HepG2 (cell line): ENCODE measurements around the gene DIABLO. TPM values are rescaled to one million over a fixed set of nuclear protein-coding genes. Genes with fewer than 3 reads are reported as not detected.
"Not testable (repeated sequence)": the region's sequence is repeated elsewhere in the genome, so short reads cannot be mapped to it uniquely, and the experiment has no call there.

Experiments used
- ATAC-seq: fragments of 200-7000 bp; cut with Tn5 transposase; 3 replicates; pipeline ENCODE4 v1.9.1; 2020; ENCODE audit warnings: mild to moderate bottlenecking, moderate library complexity
- BruUV-seq: library from RNA; stranded (reverse); fragments of 400-500 nt; replicated peaks from 2 replicates; lab custom pipeline; 2021; lab: Mats Ljungman, UMichigan
- CTCF ChIA-PET: fragments of 300-600 bp; formaldehyde crosslinking; extraction: SDS; loops from one replicate; lab custom pipeline; 2021; ENCODE audit warnings: low total read pairs, inconsistent platforms, low intra/inter-chr PET ratio; lab: Yijun Ruan, JAX
- POLR2A ChIA-PET: fragments of 350-600 bp; sonication (Branson Sonifier 250); formaldehyde crosslinking; loops from one replicate; lab custom pipeline; 2020; ENCODE audit warnings: antibody characterized with exemption, inconsistent platforms; lab: Yijun Ruan, JAX
- DNase-seq: peaks from one replicate; pipeline ENCODE4 v3.0.0-alpha.2; 2015; ENCODE audit warnings: low spot score
- FAIRE-seq: peaks from 3 replicates; lab custom pipeline; 2011; peaks lifted over from hg19 to GRCh38; lab: Jason Lieb, UNC
- H2AFZ ChIP-seq: one replicate; pipeline ENCODE4 v1.6.1; 2011; ENCODE audit warnings: low read length, inconsistent platforms
- H3K27ac ChIP-seq: fragments of 300-600 bp; 3 replicates; pipeline ENCODE4 v1.8.0; 2011; ENCODE audit warnings: mixed run types, mild to moderate bottlenecking, mixed read lengths, low read length, inconsistent platforms; ENCODE audit not compliant: insufficient read depth; ENCODE audit errors: extremely low read length
- H3K27me3 ChIP-seq, 2 experiments: fragments of 200-600 bp in 1 of 2; 2 replicates in 1 of 2; 3 replicates in 1 of 2; pipeline versions ENCODE4 v1.6.0 to v1.8.0; 2011; ENCODE audit warnings: low read length in 2 of 2, mild to moderate bottlenecking in 2 of 2, moderate library complexity in 2 of 2, inconsistent platforms in 1 of 2; ENCODE audit not compliant: insufficient read depth in 2 of 2, control insufficient read depth in 1 of 2
- H3K36me3 ChIP-seq, 2 experiments: fragments of 200-600 bp in 1 of 2; replicated peaks in 1 of 2; 2 replicates in 1 of 2; 3 replicates in 1 of 2; pipeline versions ENCODE4 v1.5.1 to v1.8.0; 2011; ENCODE audit warnings: low read length in 2 of 2, inconsistent platforms in 1 of 2; ENCODE audit not compliant: insufficient read depth in 2 of 2, control insufficient read depth in 1 of 2
- H3K4me1 ChIP-seq: 2 replicates; pipeline ENCODE4 v1.5.1; 2012; ENCODE audit warnings: low read length, inconsistent platforms; ENCODE audit not compliant: insufficient read depth
- H3K4me2 ChIP-seq: 2 replicates; pipeline ENCODE4 v1.6.0; 2011; ENCODE audit warnings: low read depth, low read length, inconsistent platforms
- H3K4me3 ChIP-seq, 3 experiments: fragments of 200-600 bp in 1 of 3; sonication (generic), shearing (Covaris generic) in 1 of 3; replicated peaks in 1 of 3; 2 replicates each; pipeline ENCODE4 v1.5.1; 2011 to 2016; ENCODE audit warnings: low read length in 3 of 3, inconsistent platforms in 2 of 3, low read depth in 2 of 3, mild to moderate bottlenecking in 2 of 3, control low read depth in 1 of 3, mixed read lengths in 1 of 3; ENCODE audit not compliant: insufficient read depth in 1 of 3
- H3K79me2 ChIP-seq: one replicate; pipeline ENCODE4 v1.6.1; 2011; ENCODE audit warnings: low read length, inconsistent platforms; ENCODE audit not compliant: insufficient read depth
- H3K9ac ChIP-seq: 2 replicates; pipeline ENCODE4 v1.6.0; 2011; ENCODE audit warnings: mild to moderate bottlenecking, low read depth, low read length, inconsistent platforms; ENCODE audit not compliant: insufficient read depth
- H3K9me3 ChIP-seq: 2 replicates; pipeline ENCODE4 v1.5.1; 2012; ENCODE audit warnings: mild to moderate bottlenecking, low read length
- H4K20me1 ChIP-seq: 2 replicates; pipeline ENCODE4 v1.6.0; 2011; ENCODE audit warnings: inconsistent platforms, mild to moderate bottlenecking, low read length, moderate library complexity; ENCODE audit not compliant: insufficient read depth
- ATF2 ChIP-seq: sonication (generic); formaldehyde crosslinking; IDR thresholded peaks from 2 replicates; pipeline ENCODE4 v1.4.0; 2020; ENCODE audit warnings: missing genetic modification reagents
- FLYWCH1 ChIP-seq: sonication (generic); formaldehyde crosslinking; IDR thresholded peaks from 2 replicates; pipeline ENCODE4 v1.8.1; 2023; ENCODE audit warnings: mild to moderate bottlenecking, missing genetic modification reagents
- HNF1B ChIP-seq: sonication (generic); formaldehyde crosslinking; IDR thresholded peaks from 2 replicates; pipeline ENCODE4 v1.5.1; 2020; ENCODE audit warnings: mild to moderate bottlenecking, moderate library complexity, missing genetic modification reagents
- NFIC ChIP-seq: IDR thresholded peaks from 2 replicates; pipeline ENCODE4 v1.6.1; 2012; ENCODE audit warnings: mild to moderate bottlenecking, low read length, inconsistent platforms
- NFKBIZ ChIP-seq: IDR thresholded peaks from 2 replicates; pipeline ENCODE4 v1.6.1; 2018; ENCODE audit warnings: missing genetic modification reagents, missing compliant biosample characterization
- REST ChIP-seq, 2 experiments: IDR thresholded peaks; 2 replicates each; pipeline ENCODE4 v1.6.1; 2011 to 2012; ENCODE audit warnings: low read length in 2 of 2, borderline replicate concordance in 1 of 2, low read depth in 1 of 2, mild to moderate bottlenecking in 1 of 2, moderate library complexity in 1 of 2
- ZNF18 ChIP-seq: sonication (generic); formaldehyde crosslinking; IDR thresholded peaks from 2 replicates; pipeline ENCODE4 v1.8.0; 2022; ENCODE audit warnings: mild to moderate bottlenecking, missing genetic modification reagents; ENCODE audit not compliant: insufficient replicate concordance
- ZNF451 ChIP-seq: sonication (generic); formaldehyde crosslinking; IDR thresholded peaks from 2 replicates; pipeline ENCODE4 v1.5.0; 2020; ENCODE audit warnings: mild to moderate bottlenecking, missing genetic modification reagents
- WGBS: methylation state at CpG from one replicate; pipeline ENCODE4 v1.1.6; 2017; ENCODE audit warnings: low lambda C conversion rate; 5-methylcytosine and 5-hydroxymethylcytosine counted together
- in situ Hi-C: cut with HindIII; loops from 2 replicates; pipeline ENCODE4 v1.10.0; 2017; ENCODE audit warnings: low pct_unique_long_range_greater_than_20kb; ENCODE audit not compliant: extremely low pct_ligation_motif_present
- intact Hi-C: fragments of 100-400 bp; cut with micrococcal nuclease; formaldehyde crosslinking; loops from one replicate; pipeline ENCODE4 v1.10.0; 2022; ENCODE audit not compliant: unreplicated experiment
- polyA plus RNA-seq, 8 experiments: library from polyadenylated mRNA; depleted of rRNA in 3 of 8; stranded (reverse) in 7 of 8; unstranded in 1 of 8; fragments of >200 nt; fragmentation: Illumina TruSeq in 4 of 8; extraction: Trizol in 4 of 8; gene quantifications; 2 replicates each; pipeline versions ENCODE4 v1.2.1 to v1.2.3, GENCODE V29; 2011 to 2016; ENCODE audit warnings: low read depth in 4 of 8, missing spikeins in 1 of 8, mixed read lengths in 1 of 8; ENCODE audit not compliant: insufficient read depth in 1 of 8
- total RNA-seq, 5 experiments: library from RNA; depleted of rRNA; stranded (reverse); fragments of >200 nt; fragmentation: Illumina TruSeq; extraction: Trizol; gene quantifications; 2 replicates each; pipeline ENCODE4 v1.2.3, GENCODE V29; 2016; ENCODE audit warnings: low read depth in 1 of 5

The DIABLO gene
- total and polyA plus RNA-seq, 2 of the 13 experiments (the other 11 are each of a cell fraction or from before 2014, with no cell fraction given): 20.7 to 70.9 TPM

- H3K27me3 ChIP-seq, in situ Hi-C loops, H3K36me3 ChIP-seq, ATAC-seq, H3K4me2 ChIP-seq, H3K9me3 ChIP-seq, H3K79me2 ChIP-seq, CTCF ChIA-PET, POLR2A ChIA-PET, H3K27ac ChIP-seq, H3K9ac ChIP-seq, H2AFZ ChIP-seq, DNase-seq, BruUV-seq, FAIRE-seq, H4K20me1 ChIP-seq, intact Hi-C loops, H3K4me3 ChIP-seq: not testable (repeated sequence)
- H3K4me1 ChIP-seq: peaks cover 28% of the 10 kb centered on the region
- 22% methylated on average over 4 of the region's 4 CpGs for WGBS
Measured at GRCh38 chr12:122176473-122176872, 49.4 kb downstream of the DIABLO start.

GRCh38 chr12:122174155-122174845 is 51.6 kb downstream of the DIABLO start, which contains the start of gene IL31:
Gene IL31 (minus strand): TSS chr12:122174221. CDS start chr12:122174172, 49 bp downstream.
- no peak within 1 kb of the TSS for H3K4me2 ChIP-seq
- H2AFZ ChIP-seq: no peak within 1 kb of the TSS
- no peak within 1 kb of the TSS for H3K9ac ChIP-seq
- H3K27me3 ChIP-seq: peaks cover 0 to 7% of the 10 kb centered on the region in 2 experiments; a peak in 2 of 5 replicates
- FAIRE-seq: no peak
- intact Hi-C loops: no loop called here
- CTCF ChIA-PET: no interaction called here
- WGBS: 69% methylated on average over 17 of the region's 17 CpGs
- H3K27ac ChIP-seq: no peak within 1 kb of the TSS
- H3K36me3 ChIP-seq: no peaks in the 10 kb centered on the region
- H3K9me3 ChIP-seq: no peaks in the 10 kb centered on the region
- DNase-seq: no peak
- in situ Hi-C loops: no loop called here
- peaks cover 24% of the 10 kb centered on the region for H3K4me1 ChIP-seq
- no peak for ATAC-seq
- H3K79me2 ChIP-seq: no peaks in the 10 kb centered on the region
- no peaks in the 10 kb centered on the region for H4K20me1 ChIP-seq
- POLR2A ChIA-PET: no interaction called here
- no peak within 1 kb of the TSS for H3K4me3 ChIP-seq
- BruUV-seq: no TSS peak
- TF ChIP-seq ZNF451 (no peak), REST (IDR thresholded peaks at IDR 0.05; ENCODE audit: borderline replicate concordance in 1 of 2, low read depth in 1 of 2, low read length in 2 of 2) (no peak), NFIC (no peak), ZNF18 (CRISPR knock-in tag) (no peak), ATF2 (no peak), FLYWCH1 (CRISPR knock-in tag) (no peak), HNF1B (CRISPR knock-in tag) (no peak), NFKBIZ (CRISPR knock-in tag) (no peak)
